Large intestine (tissue), 3 donors: ENCODE results near the gene TEX101. TPM values are rescaled to one million over a fixed set of nuclear protein-coding genes. Genes with fewer than 3 reads are reported as not detected.

ENCODE experiments used
- DNase-seq, 2 donors: peaks; one replicate each; pipeline versions ENCODE4 v3.0.0 to v3.0.0-alpha.2; 2013
- H3K27ac ChIP-seq: one replicate; pipeline ENCODE4 v1.5.1; 2013; ENCODE audit warnings: low read length
- H3K27me3 ChIP-seq: 2 replicates; pipeline ENCODE4 v1.6.1; 2013; ENCODE audit warnings: low read length; ENCODE audit not compliant: control insufficient read depth, insufficient read depth
- H3K36me3 ChIP-seq: 2 replicates; pipeline ENCODE4 v1.6.1; 2013; ENCODE audit warnings: low read length; ENCODE audit not compliant: control insufficient read depth, insufficient read depth
- H3K4me1 ChIP-seq: one replicate; pipeline ENCODE4 v1.6.1; 2013; ENCODE audit warnings: low read length; ENCODE audit not compliant: control insufficient read depth, insufficient read depth
- H3K4me3 ChIP-seq: one replicate; pipeline ENCODE4 v1.5.1; 2013; ENCODE audit warnings: low read length
- H3K9me3 ChIP-seq: one replicate; pipeline ENCODE4 v1.6.1; 2013; ENCODE audit warnings: mild to moderate bottlenecking, low read depth, low read length, moderate library complexity; ENCODE audit not compliant: control insufficient read depth
- WGBS: methylation state at CpG from one replicate; pipeline ENCODE4 v1.1.5; 2013; ENCODE audit warnings: low lambda C conversion rate; ENCODE audit not compliant: insufficient coverage; 5-methylcytosine and 5-hydroxymethylcytosine counted together
- polyA plus RNA-seq: library from polyadenylated mRNA; unstranded; fragments of 120-200 nt; gene quantifications from one replicate; pipeline ENCODE4 v1.2.1, GENCODE V29; 2013

The TEX101 gene
- polyA plus RNA-seq, 1 donor, result not detected

- Histone ChIP-seq H3K36me3 (no peaks in the 10 kb centered on the region), H3K4me1 (no peaks in the 10 kb centered on the region), H3K27me3 (no peaks in the 10 kb centered on the region), H3K4me3 (no peak overlapping the region), H3K27ac (no peak overlapping the region), H3K9me3 (peaks cover 3% of the 10 kb centered on the region)
- WGBS, result no CpG with 5 or more reads among the region's 4 CpGs
- DNase-seq, result peak in 1 of 2 donors; percentile 17
Measured at GRCh38 chr19:43416951-43417623, 2.4 kb downstream of the TEX101 start.

- WGBS, result no CpG with 5 or more reads among the region's 6 CpGs
- no peak for DNase-seq
- H3K36me3 ChIP-seq, result no peaks in the 10 kb centered on the region
- no peak overlapping the region for H3K4me3 ChIP-seq
- no peak overlapping the region for H3K27ac ChIP-seq
- H3K4me1 ChIP-seq, result no peaks in the 10 kb centered on the region
- no peaks in the 10 kb centered on the region for H3K9me3 ChIP-seq
- no peaks in the 10 kb centered on the region for H3K27me3 ChIP-seq
Measured at GRCh38 chr19:43420954-43421353, 6.3 kb downstream of the TEX101 start.

- H3K9me3 ChIP-seq, result no peaks in the 10 kb centered on the region
- no peak overlapping the region for H3K4me3 ChIP-seq
- no peaks in the 10 kb centered on the region for H3K27me3 ChIP-seq
- no CpG with 5 or more reads among the region's 2 CpGs for WGBS
- H3K36me3 ChIP-seq, result no peaks in the 10 kb centered on the region
- no peak overlapping the region for H3K27ac ChIP-seq
- H3K4me1 ChIP-seq, result no peaks in the 10 kb centered on the region
- no peak for DNase-seq
Measured at GRCh38 chr19:43422000-43422688, 7.5 kb downstream of the TEX101 start.

- DNase-seq, result no peak
- Histone ChIP-seq H3K36me3 (no peaks in the 10 kb centered on the region), H3K27ac (no peak overlapping the region), H3K4me1 (no peaks in the 10 kb centered on the region), H3K9me3 (no peaks in the 10 kb centered on the region), H3K4me3 (no peak overlapping the region), H3K27me3 (no peaks in the 10 kb centered on the region)
- no CpG with 5 or more reads among the region's 1 CpG for WGBS
Measured at GRCh38 chr19:43422689-43423066, 8.0 kb downstream of the TEX101 start.

- Histone ChIP-seq H3K4me3 (no peak overlapping the region), H3K27ac (no peak overlapping the region), H3K4me1 (no peaks in the 10 kb centered on the region), H3K36me3 (no peaks in the 10 kb centered on the region), H3K27me3 (no peaks in the 10 kb centered on the region), H3K9me3 (no peaks in the 10 kb centered on the region)
- DNase-seq, result no peak
- WGBS, result no CpG with 5 or more reads among the region's 5 CpGs
Measured at GRCh38 chr19:43423779-43424178, 9.1 kb downstream of the TEX101 start.

- Histone ChIP-seq H3K27ac (no peak overlapping the region), H3K4me3 (no peak overlapping the region)
- DNase-seq, result peak in 1 of 2 donors; percentile 32
Measured at GRCh38 chr19:43425567-43426392, 11.1 kb downstream of the TEX101 start.

GRCh38 chr19:43429395-43429794, 14.7 kb downstream of the TEX101 start:
- Histone ChIP-seq H3K27me3 (no peaks in the 10 kb centered on the region), H3K36me3 (no peaks in the 10 kb centered on the region), H3K27ac (no peak overlapping the region), H3K9me3 (no peaks in the 10 kb centered on the region), H3K4me3 (no peak overlapping the region), H3K4me1 (peaks cover 4% of the 10 kb centered on the region)
- no CpG with 5 or more reads among the region's 7 CpGs for WGBS
- no peak for DNase-seq

More at GRCh38 chr19:43425567-43426392, 11.1 kb downstream of the TEX101 start:
- peaks cover 4% of the 10 kb centered on the region for H3K4me1 ChIP-seq
- no peaks in the 10 kb centered on the region for H3K36me3 ChIP-seq
- 10% methylated on average over 3 of the region's 8 CpGs for WGBS
- H3K9me3 ChIP-seq, result no peaks in the 10 kb centered on the region
- H3K27me3 ChIP-seq, result no peaks in the 10 kb centered on the region

- 60% methylated on average over 1 of the region's 6 CpGs for WGBS
Measured at GRCh38 chr19:43430142-43430710, 15.5 kb downstream of the TEX101 start.

GRCh38 chr19:43430976-43431375, 16.3 kb downstream of the TEX101 start:
- Histone ChIP-seq H3K9me3 (no peaks in the 10 kb centered on the region), H3K27me3 (no peaks in the 10 kb centered on the region), H3K27ac (no peak overlapping the region), H3K4me1 (peaks cover 4% of the 10 kb centered on the region), H3K36me3 (no peaks in the 10 kb centered on the region), H3K4me3 (no peak overlapping the region)
- no peak for DNase-seq
- WGBS, result 87% methylated on average over 3 of the region's 9 CpGs

More at GRCh38 chr19:43430142-43430710, 15.5 kb downstream of the TEX101 start:
- Histone ChIP-seq H3K27me3 (no peaks in the 10 kb centered on the region), H3K4me1 (peaks cover 4% of the 10 kb centered on the region), H3K4me3 (no peak overlapping the region), H3K36me3 (no peaks in the 10 kb centered on the region), H3K9me3 (no peaks in the 10 kb centered on the region), H3K27ac (no peak overlapping the region)
- peak in 1 of 2 donors; percentile 19 for DNase-seq

- H3K27me3 ChIP-seq, result no peaks in the 10 kb centered on the region
- H3K4me1 ChIP-seq, result peaks cover 4% of the 10 kb centered on the region
- DNase-seq, result no peak
- H3K36me3 ChIP-seq, result no peaks in the 10 kb centered on the region
- H3K27ac ChIP-seq, result no peak overlapping the region
- H3K4me3 ChIP-seq, result no peak overlapping the region
- H3K9me3 ChIP-seq, result no peaks in the 10 kb centered on the region
- no CpG with 5 or more reads among the region's 2 CpGs for WGBS
Measured at GRCh38 chr19:43433358-43433673, 18.6 kb downstream of the TEX101 start.
